Mucosa of rectum (tissue), 2 donors: ENCODE data around the gene SMOC2.

ENCODE experiments used
- H3K27ac ChIP-seq, 2 donors: one replicate each; pipeline ENCODE4 v1.7.0; 2013; ENCODE audit warnings: inconsistent platforms in 2 of 2, low read depth in 2 of 2, low read length in 2 of 2
- H3K27me3 ChIP-seq, 2 donors: one replicate each; pipeline ENCODE4 v1.7.0; 2013; ENCODE audit warnings: low read length in 2 of 2; ENCODE audit not compliant: control insufficient read depth in 2 of 2, insufficient read depth in 2 of 2
- H3K36me3 ChIP-seq, 2 donors: one replicate each; pipeline ENCODE4 v1.7.0; 2013; ENCODE audit warnings: low read length in 2 of 2; ENCODE audit not compliant: control insufficient read depth in 2 of 2, insufficient read depth in 2 of 2
- H3K4me1 ChIP-seq, 2 donors: one replicate each; pipeline ENCODE4 v1.7.0; 2013; ENCODE audit warnings: low read length in 2 of 2, mild to moderate bottlenecking in 1 of 2; ENCODE audit not compliant: control insufficient read depth in 2 of 2, insufficient read depth in 2 of 2
- H3K4me3 ChIP-seq, 2 donors: one replicate each; pipeline ENCODE4 v1.7.0; 2013; ENCODE audit warnings: low read length in 2 of 2
- H3K9ac ChIP-seq, 2 donors: one replicate each; pipeline ENCODE4 v1.7.0; 2013; ENCODE audit warnings: low read length in 2 of 2, low read depth in 1 of 2, mild to moderate bottlenecking in 1 of 2
- H3K9me3 ChIP-seq, 2 donors: one replicate each; pipeline ENCODE4 v1.7.0; 2013; ENCODE audit warnings: low read length in 2 of 2; ENCODE audit not compliant: control insufficient read depth in 2 of 2
- donor health status: healthy.
- donor health status: Normal muscosa, but diverticular disease.

Gene SMOC2

GRCh38 chr6:168415098-168415992 lies 25.6 kb upstream of the SMOC2 start:
- Histone ChIP-seq H3K36me3 (no peaks in the 10 kb centered on the region), H3K4me3 (no peak overlapping the region), H3K9ac (no peak overlapping the region), H3K9me3 (no peaks in the 10 kb centered on the region), H3K27ac (no peak overlapping the region), H3K27me3 (no peaks in the 10 kb centered on the region), H3K4me1 (no peaks in the 10 kb centered on the region)

GRCh38 chr6:168415993-168416530 lies 24.9 kb upstream of the SMOC2 start:
- no peak overlapping the region for H3K27ac ChIP-seq
- no peak overlapping the region for H3K9ac ChIP-seq
- no peak overlapping the region for H3K4me3 ChIP-seq
- no peaks in the 10 kb centered on the region for H3K27me3 ChIP-seq
- no peaks in the 10 kb centered on the region for H3K4me1 ChIP-seq
- no peaks in the 10 kb centered on the region for H3K36me3 ChIP-seq
- H3K9me3 ChIP-seq = no peaks in the 10 kb centered on the region

- H3K4me3 ChIP-seq = no peak overlapping the region
- H3K27me3 ChIP-seq = no peaks in the 10 kb centered on the region
- H3K36me3 ChIP-seq = no peaks in the 10 kb centered on the region
- no peaks in the 10 kb centered on the region for H3K9me3 ChIP-seq
- no peak overlapping the region for H3K9ac ChIP-seq
- no peaks in the 10 kb centered on the region for H3K4me1 ChIP-seq
- H3K27ac ChIP-seq = no peak overlapping the region
Observed at GRCh38 chr6:168416531-168416930, 24.5 kb upstream of the SMOC2 start.

DNA sequence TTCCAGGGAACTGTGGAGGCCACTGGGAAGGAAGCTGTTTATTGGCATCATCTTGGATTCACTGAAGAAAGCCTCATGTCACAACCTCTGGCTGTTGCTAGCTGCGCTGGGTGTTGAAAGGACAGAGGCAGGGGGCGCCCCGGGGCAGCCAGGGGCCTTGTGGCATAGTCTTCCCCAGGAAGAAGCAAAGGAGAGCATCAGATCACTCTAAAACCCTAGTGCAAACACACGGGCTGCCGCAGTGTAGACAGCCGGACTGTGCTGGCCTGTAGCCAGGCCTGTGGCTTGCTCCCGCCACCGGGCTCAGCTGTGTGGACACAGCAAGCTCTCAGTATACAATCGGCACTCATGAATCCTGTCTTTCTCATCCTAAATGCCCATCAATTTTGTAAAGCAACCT lies 23.8 kb upstream of the SMOC2 start:
- H3K9ac ChIP-seq = no peak overlapping the region
- no peak overlapping the region for H3K4me3 ChIP-seq
- no peaks in the 10 kb centered on the region for H3K27me3 ChIP-seq
- no peak overlapping the region for H3K27ac ChIP-seq
- H3K36me3 ChIP-seq = no peaks in the 10 kb centered on the region
- H3K9me3 ChIP-seq = no peaks in the 10 kb centered on the region
- no peaks in the 10 kb centered on the region for H3K4me1 ChIP-seq

DNA sequence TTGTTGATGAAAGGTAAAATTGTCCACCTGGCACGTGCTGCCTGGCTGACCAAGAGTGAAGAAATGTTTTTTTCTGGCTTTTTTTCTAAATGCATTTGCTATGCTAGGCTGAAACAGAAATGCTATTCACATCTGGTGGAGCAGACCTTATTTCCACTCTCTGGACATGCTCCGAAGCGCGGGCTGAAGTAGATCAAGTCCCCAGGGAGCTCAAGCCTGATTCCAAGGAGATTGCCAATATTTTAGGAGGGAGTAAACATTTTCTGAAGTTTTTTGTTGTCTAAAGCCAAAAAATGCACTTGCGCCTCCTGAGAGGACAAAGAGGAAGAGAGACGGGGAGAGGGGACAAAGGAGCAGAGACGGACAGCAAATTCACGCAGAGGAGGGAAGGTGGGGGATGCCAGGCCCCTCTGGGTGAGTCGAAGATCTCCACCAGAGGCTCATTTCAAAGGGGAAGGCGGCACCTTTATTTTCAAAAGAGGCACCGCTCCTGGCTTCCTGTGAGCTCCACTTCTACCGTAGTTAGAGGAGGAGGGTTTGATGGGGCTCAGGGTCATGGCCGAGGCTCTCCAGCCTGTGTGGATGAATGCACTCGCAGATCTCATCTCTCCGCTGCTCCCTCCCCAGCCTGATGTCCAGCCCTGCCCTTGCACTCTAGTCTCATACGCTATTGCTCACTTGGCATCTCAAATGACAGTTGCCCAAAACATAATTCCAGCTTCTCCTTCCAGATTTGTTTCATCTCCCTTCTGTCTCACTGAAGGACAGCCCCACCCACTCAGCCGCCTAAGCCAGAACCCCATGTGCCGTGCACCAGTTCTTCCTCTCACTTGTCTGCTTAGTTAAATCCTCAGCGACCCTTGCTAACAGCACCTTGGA lies 23.1 kb upstream of the SMOC2 start:
- H3K9me3 ChIP-seq = no peaks in the 10 kb centered on the region
- no peak overlapping the region for H3K27ac ChIP-seq
- H3K4me3 ChIP-seq = no peak overlapping the region

GRCh38 chr6:168418711-168419121 lies 22.3 kb upstream of the SMOC2 start:
- Histone ChIP-seq H3K27ac (no peak overlapping the region), H3K4me1 (no peaks in the 10 kb centered on the region), H3K36me3 (no peaks in the 10 kb centered on the region), H3K27me3 (no peaks in the 10 kb centered on the region), H3K9ac (no peak overlapping the region), H3K9me3 (no peaks in the 10 kb centered on the region), H3K4me3 (no peak overlapping the region)

More for the DNA sequence above, 23.1 kb upstream of the SMOC2 start:
- Histone ChIP-seq H3K36me3 (no peaks in the 10 kb centered on the region), H3K4me1 (no peaks in the 10 kb centered on the region), H3K9ac (no peak overlapping the region), H3K27me3 (no peaks in the 10 kb centered on the region)

DNA sequence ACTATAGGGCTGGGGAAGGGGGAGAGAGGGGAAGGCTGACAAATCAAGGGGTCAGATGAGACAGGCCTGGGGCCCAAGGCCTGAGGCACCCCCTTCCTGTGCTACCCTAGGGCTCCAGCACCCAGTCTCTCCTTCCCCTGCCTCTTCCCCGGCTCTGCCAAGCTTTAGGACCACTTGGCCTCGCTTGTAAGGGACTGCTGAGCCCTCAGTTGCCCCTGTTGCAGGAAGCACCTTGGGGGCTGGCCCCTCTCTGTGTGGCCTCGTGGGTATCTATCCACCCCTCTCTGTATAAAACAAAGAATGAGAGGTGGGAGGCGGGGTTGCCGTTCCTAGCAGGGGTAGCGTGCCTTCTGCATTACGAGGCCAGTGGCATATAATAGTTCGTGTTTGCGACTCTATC lies 21.4 kb upstream of the SMOC2 start:
- no peak overlapping the region for H3K27ac ChIP-seq
- H3K4me1 ChIP-seq = no peaks in the 10 kb centered on the region
- H3K4me3 ChIP-seq = no peak overlapping the region
- H3K9ac ChIP-seq = no peak overlapping the region
- no peaks in the 10 kb centered on the region for H3K36me3 ChIP-seq
- no peaks in the 10 kb centered on the region for H3K27me3 ChIP-seq
- no peaks in the 10 kb centered on the region for H3K9me3 ChIP-seq

DNA sequence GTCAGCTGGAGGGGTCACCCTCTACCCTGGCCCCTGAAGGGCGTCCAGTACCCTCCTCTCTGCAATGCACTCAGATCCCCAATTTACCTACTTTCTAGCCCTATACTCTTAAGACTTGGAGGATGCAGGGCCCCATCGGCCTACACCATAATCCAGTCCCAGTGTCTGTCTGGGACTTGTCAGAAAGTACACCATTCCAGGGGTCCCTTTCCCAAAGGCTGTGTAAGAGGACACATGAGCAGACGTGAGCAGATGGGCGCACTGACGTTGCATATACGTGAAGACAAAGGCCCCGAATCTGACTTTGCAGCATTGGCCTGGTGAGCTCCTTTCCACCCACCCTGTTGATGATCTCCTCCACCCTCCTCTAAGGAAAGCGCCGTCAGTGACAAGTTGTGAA lies 20.9 kb upstream of the SMOC2 start:
- Histone ChIP-seq H3K9ac (no peak overlapping the region), H3K36me3 (no peaks in the 10 kb centered on the region), H3K27ac (no peak overlapping the region), H3K4me1 (no peaks in the 10 kb centered on the region), H3K4me3 (no peak overlapping the region), H3K27me3 (no peaks in the 10 kb centered on the region), H3K9me3 (no peaks in the 10 kb centered on the region)

DNA sequence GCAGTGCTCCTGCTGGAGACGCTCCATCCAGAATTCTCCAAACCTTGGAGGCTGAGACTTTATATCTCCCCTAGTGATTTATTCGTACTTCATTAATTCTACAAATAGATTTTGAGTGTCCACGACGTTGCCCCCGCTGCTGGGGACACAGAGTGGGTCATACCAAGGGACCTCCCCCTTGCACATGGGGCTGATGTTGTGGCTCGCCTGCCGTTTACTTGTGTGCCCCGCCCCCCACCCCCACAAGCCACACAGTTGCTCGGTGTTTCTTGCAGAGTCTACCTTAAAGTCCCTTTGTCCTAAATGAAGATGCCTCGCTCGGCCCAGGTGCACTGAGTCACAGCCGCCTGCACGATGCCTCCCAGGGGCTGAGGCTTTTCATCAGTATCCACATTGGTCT lies 20.3 kb upstream of the SMOC2 start:
- H3K4me1 ChIP-seq = no peaks in the 10 kb centered on the region
- no peaks in the 10 kb centered on the region for H3K27me3 ChIP-seq
- H3K4me3 ChIP-seq = no peak overlapping the region
- H3K27ac ChIP-seq = no peak overlapping the region
- no peaks in the 10 kb centered on the region for H3K9me3 ChIP-seq
- no peaks in the 10 kb centered on the region for H3K36me3 ChIP-seq
- no peak overlapping the region for H3K9ac ChIP-seq

- Histone ChIP-seq H3K27me3 (no peaks in the 10 kb centered on the region), H3K4me3 (no peak overlapping the region), H3K36me3 (no peaks in the 10 kb centered on the region), H3K27ac (no peak overlapping the region), H3K9me3 (no peaks in the 10 kb centered on the region), H3K4me1 (no peaks in the 10 kb centered on the region), H3K9ac (no peak overlapping the region)
Observed at GRCh38 chr6:168427184-168427583, 13.8 kb upstream of the SMOC2 start.
